ENCODE results near the gene ANG.

GRCh38 chr14:20676072-20676471 lies 12.5 kb upstream of the ANG start:
- TF ChIP-seq, protein P1, sequence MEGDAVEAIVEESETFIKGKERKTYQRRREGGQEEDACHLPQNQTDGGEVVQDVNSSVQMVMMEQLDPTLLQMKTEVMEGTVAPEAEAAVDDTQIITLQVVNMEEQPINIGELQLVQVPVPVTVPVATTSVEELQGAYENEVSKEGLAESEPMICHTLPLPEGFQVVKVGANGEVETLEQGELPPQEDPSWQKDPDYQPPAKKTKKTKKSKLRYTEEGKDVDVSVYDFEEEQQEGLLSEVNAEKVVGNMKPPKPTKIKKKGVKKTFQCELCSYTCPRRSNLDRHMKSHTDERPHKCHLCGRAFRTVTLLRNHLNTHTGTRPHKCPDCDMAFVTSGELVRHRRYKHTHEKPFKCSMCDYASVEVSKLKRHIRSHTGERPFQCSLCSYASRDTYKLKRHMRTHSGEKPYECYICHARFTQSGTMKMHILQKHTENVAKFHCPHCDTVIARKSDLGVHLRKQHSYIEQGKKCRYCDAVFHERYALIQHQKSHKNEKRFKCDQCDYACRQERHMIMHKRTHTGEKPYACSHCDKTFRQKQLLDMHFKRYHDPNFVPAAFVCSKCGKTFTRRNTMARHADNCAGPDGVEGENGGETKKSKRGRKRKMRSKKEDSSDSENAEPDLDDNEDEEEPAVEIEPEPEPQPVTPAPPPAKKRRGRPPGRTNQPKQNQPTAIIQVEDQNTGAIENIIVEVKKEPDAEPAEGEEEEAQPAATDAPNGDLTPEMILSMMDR (IDR thresholded peaks at IDR 0.05; ENCODE audit: control extremely low read depth in 1 of 3, insufficient read depth in 1 of 3, low read depth in 1 of 3, low read length in 3 of 3): no peak
- no peak for TF ChIP-seq POLR2AphosphoS5 (IDR thresholded peaks at IDR 0.05; ENCODE audit: low read depth, low read length)
- TF ChIP-seq RFX5 (IDR thresholded peaks at IDR 0.05; ENCODE audit: borderline replicate concordance, low read depth, low read length): no peak
- no peak for TF ChIP-seq SP1 (IDR thresholded peaks at IDR 0.05; ENCODE audit: low read depth, low read length)
- TF ChIP-seq EZH2 (IDR thresholded peaks at IDR 0.05; ENCODE audit: low read depth, low read length, severe bottlenecking): no peak
- no peak for TF ChIP-seq SIX5 (IDR thresholded peaks at IDR 0.05; ENCODE audit: low read depth, low read length)
- TF ChIP-seq SUZ12 (IDR thresholded peaks at IDR 0.05; ENCODE audit: low read length): no peak
